ENCODE data around the gene CLDN20.

GRCh38 chr6:155290491-155290890 lies 26.7 kb downstream of the CLDN20 start:
- TF ChIP-seq CTCF (IDR thresholded peaks at IDR 0.05; ENCODE audit: poor library complexity): no peak
- no peak for TF ChIP-seq EZH2 (IDR thresholded peaks at IDR 0.05; ENCODE audit: borderline replicate concordance)

Data from hepatocyte (in vitro differentiated cells).